Activated effector memory CD4-positive, alpha-beta T cell treated with Interleukin-2 at 50 U/mL for 16 hours (primary cell): ENCODE results near the gene CEND1.
"Not testable (repeated sequence)": the region's sequence is repeated elsewhere in the genome, so short reads cannot be mapped to it uniquely, and the experiment has no call there.

Experiments
- DNase-seq: peaks from one replicate; pipeline ENCODE4 v3.0.0-alpha.2; 2020

Gene CEND1

DNA sequence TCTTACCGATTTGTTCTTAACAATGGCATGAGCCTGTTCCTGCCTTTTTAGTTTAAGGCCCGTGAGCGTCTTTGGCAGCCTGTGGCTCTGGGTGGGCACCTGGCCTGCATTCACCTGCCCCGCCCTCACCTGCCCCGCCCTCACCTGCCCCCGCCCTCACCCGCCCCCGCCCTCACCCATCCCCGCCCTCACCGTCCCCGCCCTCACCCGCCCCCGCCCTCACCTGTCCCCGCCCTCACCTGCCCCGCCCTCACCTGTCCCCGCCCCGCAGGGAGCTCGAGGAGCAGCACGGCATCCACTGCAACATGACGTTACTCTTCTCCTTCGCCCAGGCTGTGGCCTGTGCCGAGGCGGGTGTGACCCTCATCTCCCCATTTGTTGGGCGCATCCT is 26.8 kb downstream of the CEND1 start:
- DNase-seq: no peak

GRCh38 chr11:762421-763072 is 27.3 kb downstream of the CEND1 start:
- no peak for DNase-seq

- DNase-seq: no peak
Measured at GRCh38 chr11:761526-762108, 28.3 kb downstream of the CEND1 start.

DNA sequence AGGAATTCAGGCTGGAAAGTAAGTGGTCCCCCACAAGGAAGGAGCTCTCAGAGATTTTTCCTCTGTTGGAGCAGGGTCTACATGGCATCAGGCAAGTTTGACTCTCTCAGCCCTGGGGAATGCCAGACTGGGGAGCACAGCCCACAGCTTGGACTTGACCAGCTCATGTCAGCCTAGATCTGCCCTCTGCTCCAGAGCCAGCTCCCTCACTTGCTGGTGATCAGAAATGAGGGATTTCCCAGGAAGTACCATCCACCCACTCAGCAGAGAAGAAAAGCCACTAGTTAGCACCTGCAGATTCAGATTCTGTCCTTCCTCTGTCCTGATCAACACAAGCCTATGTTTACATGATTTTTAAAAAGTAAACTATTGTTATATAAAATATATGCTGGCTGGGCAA is 29.7 kb downstream of the CEND1 start:
- DNase-seq: no peak

GRCh38 chr11:749731-750130 is 40.2 kb downstream of the CEND1 start:
- no peak for DNase-seq

- no peak for DNase-seq
Measured at GRCh38 chr11:748007-748359, 41.9 kb downstream of the CEND1 start.

- peak; percentile 68 for DNase-seq
Measured at GRCh38 chr11:747158-748006, 42.5 kb downstream of the CEND1 start, which contains the start of gene TALDO1. Gene TALDO1 (plus strand): TSS chr11:747464. CDS start chr11:747482, 18 bp downstream.

- DNase-seq: no peak
Measured at GRCh38 chr11:746289-747157, 43.4 kb downstream of the CEND1 start.

GRCh38 chr11:745428-745827 is 44.5 kb downstream of the CEND1 start:
- no peak for DNase-seq

DNA sequence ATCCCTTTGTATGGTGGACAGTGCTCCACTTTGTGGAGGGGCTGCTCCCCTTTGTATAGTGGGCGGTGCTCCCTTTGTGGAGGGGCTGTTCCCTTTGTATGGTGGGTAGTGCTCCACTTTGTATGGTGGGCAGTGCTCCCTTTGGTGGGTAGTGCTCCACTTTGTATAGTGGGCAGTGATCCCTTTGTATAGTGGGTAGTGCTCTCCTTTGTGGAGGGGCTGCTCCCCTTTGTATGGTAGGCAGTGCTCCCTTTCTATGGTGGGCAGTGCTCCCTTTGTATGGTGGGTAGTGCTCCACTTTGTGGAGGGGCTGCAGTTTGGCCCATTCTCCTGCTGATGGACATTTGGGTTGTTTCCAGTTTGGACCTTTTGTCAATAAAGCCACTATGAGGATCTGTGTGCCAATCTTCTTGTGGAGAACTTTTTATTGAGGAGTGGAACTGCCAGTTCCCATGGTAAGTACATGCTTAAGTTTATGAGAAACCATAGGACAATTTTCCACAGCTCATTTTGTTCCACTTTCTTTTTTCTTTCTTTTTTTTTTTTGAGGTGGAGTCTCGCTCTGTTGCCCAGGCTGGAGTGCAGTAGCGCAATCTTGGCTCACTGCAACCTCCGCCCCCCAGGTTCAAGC is 47.2 kb downstream of the CEND1 start:
- no peak for DNase-seq

GRCh38 chr11:742156-742546 is 47.7 kb downstream of the CEND1 start:
- no peak for DNase-seq

DNA sequence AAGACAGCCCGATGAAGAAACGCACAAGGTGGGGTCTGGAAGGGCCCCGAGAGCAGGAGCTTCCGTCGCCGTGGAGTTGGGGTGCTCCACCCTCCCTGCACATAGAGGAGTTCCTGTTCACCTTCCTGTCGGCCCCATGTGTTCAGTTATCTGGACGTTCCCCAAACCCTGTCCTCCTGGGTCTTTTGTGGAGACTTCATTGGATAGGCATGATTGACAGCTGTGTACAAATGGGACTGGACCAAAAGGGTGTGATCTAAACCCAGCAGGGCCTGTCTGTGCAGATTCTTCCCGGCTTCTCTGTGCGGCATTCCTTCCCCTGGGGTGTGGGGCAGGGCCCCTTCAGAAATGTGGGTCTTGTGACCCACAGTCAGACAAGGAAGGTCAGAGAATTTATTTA is 52.0 kb downstream of the CEND1 start:
- not testable (repeated sequence) for DNase-seq

DNA sequence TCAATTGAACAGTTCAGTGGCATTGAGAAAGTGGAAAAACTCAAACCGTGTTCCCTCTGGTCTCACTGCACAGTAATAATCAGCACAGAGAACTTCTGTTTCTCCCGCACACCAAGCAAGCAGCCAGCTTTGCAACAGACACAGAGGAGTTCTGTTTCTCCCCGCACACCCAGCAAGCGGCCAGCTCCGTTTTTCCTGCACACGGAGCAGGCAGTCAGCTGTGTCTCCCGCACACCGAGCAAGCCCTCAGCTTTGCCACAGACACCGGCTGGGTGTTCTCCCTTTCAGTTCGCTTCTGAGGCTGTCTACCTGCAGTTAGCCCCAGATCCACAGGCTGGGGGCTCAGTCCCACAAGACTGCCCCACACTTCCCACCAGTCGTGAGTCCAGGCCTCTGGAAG is 52.5 kb downstream of the CEND1 start:
- DNase-seq: no peak
